SU-DHL-6 (cell line): ENCODE data around the gene INTS6.

ENCODE experiments used
- H2AFZ ChIP-seq: fragments of 200-600 bp; sonication (generic); 2 replicates; pipeline ENCODE4 v1.6.1; 2014; ENCODE audit warnings: low read depth, mild to moderate bottlenecking, moderate library complexity, mixed read lengths, antibody characterized with exemption, low read length; ENCODE audit not compliant: severe bottlenecking
- H3F3A ChIP-seq: fragments of 200-600 bp; shearing (Covaris generic); 2 replicates; pipeline ENCODE4 v1.6.0; 2016; ENCODE audit warnings: antibody characterized with exemption, mild to moderate bottlenecking; ENCODE audit not compliant: insufficient read depth
- H3K27ac ChIP-seq: fragments of 200-600 bp; sonication (generic); 2 replicates; pipeline ENCODE4 v1.5.1; 2016; ENCODE audit warnings: low read depth, mild to moderate bottlenecking, low read length, moderate library complexity, mixed read lengths
- H3K27me3 ChIP-seq: fragments of 200-600 bp; sonication (generic), shearing (Covaris generic); 2 replicates; pipeline ENCODE4 v1.6.0; 2014; ENCODE audit warnings: mild to moderate bottlenecking, low read length
- H3K36me3 ChIP-seq: fragments of 200-600 bp; sonication (generic); 2 replicates; pipeline ENCODE4 v1.6.1; 2014; ENCODE audit warnings: mild to moderate bottlenecking, low read length, mixed read lengths
- H3K4me2 ChIP-seq: fragments of 300-600, 200-600 bp; shearing (Covaris generic), sonication (generic); 2 replicates; pipeline ENCODE4 v1.6.0; 2014; ENCODE audit warnings: low read length, low read depth, mild to moderate bottlenecking; ENCODE audit not compliant: poor library complexity, severe bottlenecking
- H3K4me3 ChIP-seq: fragments of 200-600 bp; sonication (generic); 2 replicates; pipeline ENCODE4 v1.5.1; 2014; ENCODE audit warnings: antibody characterized with exemption, low read length, mild to moderate bottlenecking, mixed read lengths; ENCODE audit not compliant: insufficient read depth, poor library complexity, severe bottlenecking
- H3K79me2 ChIP-seq: fragments of 200-600 bp; sonication (generic); 2 replicates; pipeline ENCODE4 v1.6.1; 2014; ENCODE audit warnings: mild to moderate bottlenecking, low read length, moderate library complexity; ENCODE audit not compliant: insufficient read depth
- H3K9ac ChIP-seq: fragments of 200-600 bp; sonication (generic); 2 replicates; pipeline ENCODE4 v1.7.0; 2014; ENCODE audit warnings: mild to moderate bottlenecking, low read length
- H3K9me2 ChIP-seq: fragments of 200-600 bp; sonication (generic); replicated peaks from 2 replicates; pipeline ENCODE4 v1.6.1; 2014; ENCODE audit warnings: low read length; ENCODE audit not compliant: insufficient read depth
- H3K9me3 ChIP-seq: fragments of 200-600 bp; sonication (generic); 2 replicates; pipeline ENCODE4 v1.6.1; 2014; ENCODE audit warnings: low read length, mixed read lengths; ENCODE audit not compliant: insufficient read depth
- H4K20me1 ChIP-seq: fragments of 200-600 bp; sonication (generic); 2 replicates; pipeline ENCODE4 v1.6.1; 2014; ENCODE audit warnings: low read depth, mild to moderate bottlenecking, antibody characterized with exemption, low read length, moderate library complexity, mixed read lengths
- CTCF ChIP-seq: fragments of 200-600 bp; sonication (generic); IDR thresholded peaks from one replicate; pipeline ENCODE4 v1.5.1; 2017; ENCODE audit warnings: antibody characterized with exemption, mild to moderate bottlenecking, low read length, moderate library complexity; ENCODE audit not compliant: insufficient read depth, poor library complexity, severe bottlenecking
- EZH2phosphoT487 ChIP-seq: fragments of 200-600 bp; sonication (generic), shearing (Covaris generic); conservative IDR thresholded peaks from 2 replicates; pipeline ENCODE4 v1.6.1; 2018; ENCODE audit warnings: mild to moderate bottlenecking, antibody characterized with exemption, low read length, moderate library complexity, mixed read lengths

Gene INTS6

GRCh38 chr13:51355217-51355616, 97.6 kb downstream of the INTS6 start:
- peaks cover 8% of the 10 kb centered on the region; the same call in 1 of the 2 replicates for H3K36me3 ChIP-seq
- no peaks in the 10 kb centered on the region for H3K27me3 ChIP-seq
- H3F3A ChIP-seq: no peaks in the 10 kb centered on the region
- H4K20me1 ChIP-seq: no peaks in the 10 kb centered on the region
- no peak overlapping the region for H2AFZ ChIP-seq
- no peaks in the 10 kb centered on the region for H3K79me2 ChIP-seq
- H3K9ac ChIP-seq: no peak overlapping the region
- H3K9me3 ChIP-seq: no peaks in the 10 kb centered on the region
- no peak overlapping the region for H3K4me2 ChIP-seq
- H3K4me3 ChIP-seq: no peak overlapping the region
- H3K9me2 ChIP-seq: no peaks in the 10 kb centered on the region
- H3K27ac ChIP-seq: no peak overlapping the region
- TF ChIP-seq CTCF: no peak
- TF ChIP-seq EZH2phosphoT487: no peak

- H3K9me2 ChIP-seq: no peaks in the 10 kb centered on the region
- H3K4me2 ChIP-seq: no peak overlapping the region
- no peak overlapping the region for H3K4me3 ChIP-seq
- no peaks in the 10 kb centered on the region for H4K20me1 ChIP-seq
- no peaks in the 10 kb centered on the region for H3K79me2 ChIP-seq
- peaks cover 8% of the 10 kb centered on the region; the same call in 1 of the 2 replicates for H3K36me3 ChIP-seq
- TF ChIP-seq CTCF: no peak
- no peak for TF ChIP-seq EZH2phosphoT487
- no peaks in the 10 kb centered on the region for H3K27me3 ChIP-seq
- H3F3A ChIP-seq: no peaks in the 10 kb centered on the region
- H3K9ac ChIP-seq: no peak overlapping the region
- H3K27ac ChIP-seq: no peak overlapping the region
- no peak overlapping the region for H2AFZ ChIP-seq
- H3K9me3 ChIP-seq: no peaks in the 10 kb centered on the region
These were observed 103.8 kb downstream of the INTS6 start for GRCh38 chr13:51349016-51349415.

GRCh38 chr13:51348069-51348967, 104.5 kb downstream of the INTS6 start:
- no peak overlapping the region for H3K9ac ChIP-seq
- no peak overlapping the region for H3K4me3 ChIP-seq
- H3K27me3 ChIP-seq: no peaks in the 10 kb centered on the region
- H3F3A ChIP-seq: no peaks in the 10 kb centered on the region
- H3K79me2 ChIP-seq: no peaks in the 10 kb centered on the region
- no peak overlapping the region for H3K27ac ChIP-seq
- H3K9me3 ChIP-seq: no peaks in the 10 kb centered on the region
- no peaks in the 10 kb centered on the region for H4K20me1 ChIP-seq
- peaks cover 8% of the 10 kb centered on the region; the same call in 1 of the 2 replicates for H3K36me3 ChIP-seq
- no peak overlapping the region for H2AFZ ChIP-seq
- H3K9me2 ChIP-seq: no peaks in the 10 kb centered on the region
- TF ChIP-seq CTCF: no peak
- TF ChIP-seq EZH2phosphoT487: no peak
- no peak overlapping the region for H3K4me2 ChIP-seq
